Measurements from ENCODE around the gene DDX42. TPM values are rescaled to one million over a fixed set of nuclear protein-coding genes. Genes with fewer than 3 reads are reported as not detected.

DDX42 gene
- total and polyA plus RNA-seq, 2 of the 13 experiments (the other 11 are each of a cell fraction or from before 2014, with no cell fraction given) = 87.2 to 92.9 TPM

- peak; percentile 70 for TF ChIP-seq ZNF407 (CRISPR knock-in tag; IDR thresholded peaks at IDR 0.05; ENCODE audit: not compliant biosample characterization)
- 0 out of 2 replicates have a peak, but pooled peaks have one; percentile 41 for TF ChIP-seq ZNF367 (CRISPR knock-in tag; IDR thresholded peaks at IDR 0.05; ENCODE audit: borderline replicate concordance)
- TF ChIP-seq, protein P1, sequence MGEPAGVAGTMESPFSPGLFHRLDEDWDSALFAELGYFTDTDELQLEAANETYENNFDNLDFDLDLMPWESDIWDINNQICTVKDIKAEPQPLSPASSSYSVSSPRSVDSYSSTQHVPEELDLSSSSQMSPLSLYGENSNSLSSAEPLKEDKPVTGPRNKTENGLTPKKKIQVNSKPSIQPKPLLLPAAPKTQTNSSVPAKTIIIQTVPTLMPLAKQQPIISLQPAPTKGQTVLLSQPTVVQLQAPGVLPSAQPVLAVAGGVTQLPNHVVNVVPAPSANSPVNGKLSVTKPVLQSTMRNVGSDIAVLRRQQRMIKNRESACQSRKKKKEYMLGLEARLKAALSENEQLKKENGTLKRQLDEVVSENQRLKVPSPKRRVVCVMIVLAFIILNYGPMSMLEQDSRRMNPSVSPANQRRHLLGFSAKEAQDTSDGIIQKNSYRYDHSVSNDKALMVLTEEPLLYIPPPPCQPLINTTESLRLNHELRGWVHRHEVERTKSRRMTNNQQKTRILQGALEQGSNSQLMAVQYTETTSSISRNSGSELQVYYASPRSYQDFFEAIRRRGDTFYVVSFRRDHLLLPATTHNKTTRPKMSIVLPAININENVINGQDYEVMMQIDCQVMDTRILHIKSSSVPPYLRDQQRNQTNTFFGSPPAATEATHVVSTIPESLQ (CRISPR knock-in tag; conservative IDR thresholded peaks at IDR 0.05) = peak; percentile 93; the same call in 1 of the 2 replicates
- 0 out of 2 replicates have a peak, but pooled peaks have one; percentile 53 for TF ChIP-seq ZNF737 (CRISPR knock-in tag; IDR thresholded peaks at IDR 0.05; ENCODE audit: borderline replicate concordance)
- TF ChIP-seq HES4 (CRISPR knock-in tag; IDR thresholded peaks at IDR 0.05; ENCODE audit: borderline replicate concordance) = peak; percentile 81
- TF ChIP-seq KLF13 (CRISPR knock-in tag; IDR thresholded peaks at IDR 0.05) = peak; percentile 84; the same call in 1 of the 2 replicates
- peak; percentile 100 for TF ChIP-seq ZNF788 (CRISPR knock-in tag; IDR thresholded peaks at IDR 0.05; ENCODE audit: borderline replicate concordance)
- TF ChIP-seq GZF1 (CRISPR knock-in tag; IDR thresholded peaks at IDR 0.05) = peak; percentile 76
- TF ChIP-seq GATAD1 (CRISPR knock-in tag; IDR thresholded peaks at IDR 0.05) = peak; percentile 87
- TF ChIP-seq ZNF775 (CRISPR knock-in tag; IDR thresholded peaks at IDR 0.05; ENCODE audit: borderline replicate concordance) = no peak
- TF ChIP-seq FOSL1 (CRISPR knock-in tag; IDR thresholded peaks at IDR 0.05; ENCODE audit: borderline replicate concordance) = 0 out of 2 replicates have a peak, but pooled peaks have one; percentile 54
- peak; percentile 100 for TF ChIP-seq ZBTB25 (CRISPR knock-in tag; IDR thresholded peaks at IDR 0.05)
- TF ChIP-seq ZFP36L2 (CRISPR knock-in tag; IDR thresholded peaks at IDR 0.05) = peak; percentile 80; the same call in 1 of the 2 replicates
- TF ChIP-seq CHCHD3 (CRISPR knock-in tag; IDR thresholded peaks at IDR 0.05) = peak; percentile 82; the same call in 1 of the 2 replicates
- 0 out of 2 replicates have a peak, but pooled peaks have one; percentile 76 for TF ChIP-seq ZNF513 (CRISPR knock-in tag; conservative IDR thresholded peaks at IDR 0.05)
Observed at GRCh38 chr17:63842540-63843386, 68.8 kb downstream of the DDX42 start, which contains the start of gene SMARCD2 (continued).
